Measurements from ENCODE around the gene MAP3K13.

GRCh38 chr3:185320949-185321348 lies 42.0 kb upstream of the MAP3K13 start:
- TF ChIP-seq, protein P1, sequence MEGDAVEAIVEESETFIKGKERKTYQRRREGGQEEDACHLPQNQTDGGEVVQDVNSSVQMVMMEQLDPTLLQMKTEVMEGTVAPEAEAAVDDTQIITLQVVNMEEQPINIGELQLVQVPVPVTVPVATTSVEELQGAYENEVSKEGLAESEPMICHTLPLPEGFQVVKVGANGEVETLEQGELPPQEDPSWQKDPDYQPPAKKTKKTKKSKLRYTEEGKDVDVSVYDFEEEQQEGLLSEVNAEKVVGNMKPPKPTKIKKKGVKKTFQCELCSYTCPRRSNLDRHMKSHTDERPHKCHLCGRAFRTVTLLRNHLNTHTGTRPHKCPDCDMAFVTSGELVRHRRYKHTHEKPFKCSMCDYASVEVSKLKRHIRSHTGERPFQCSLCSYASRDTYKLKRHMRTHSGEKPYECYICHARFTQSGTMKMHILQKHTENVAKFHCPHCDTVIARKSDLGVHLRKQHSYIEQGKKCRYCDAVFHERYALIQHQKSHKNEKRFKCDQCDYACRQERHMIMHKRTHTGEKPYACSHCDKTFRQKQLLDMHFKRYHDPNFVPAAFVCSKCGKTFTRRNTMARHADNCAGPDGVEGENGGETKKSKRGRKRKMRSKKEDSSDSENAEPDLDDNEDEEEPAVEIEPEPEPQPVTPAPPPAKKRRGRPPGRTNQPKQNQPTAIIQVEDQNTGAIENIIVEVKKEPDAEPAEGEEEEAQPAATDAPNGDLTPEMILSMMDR (IDR thresholded peaks at IDR 0.05; ENCODE audit: insufficient read depth, low read depth, low read length) = no peak
- no peak for TF ChIP-seq EZH2 (IDR thresholded peaks at IDR 0.05; ENCODE audit: insufficient read depth, low read length)

Data from astrocyte (in vitro differentiated cells and primary cell).